Neuron (in vitro differentiated cells): ENCODE measurements around the gene TSSK2.
A peak's percentile ranks its signal among the peaks of the same experiment; 100 is the strongest.

Experiments used
- H2AFZ ChIP-seq: one replicate; pipeline ENCODE4 v1.6.1; 2013; ENCODE audit warnings: low read depth, mild to moderate bottlenecking, inconsistent platforms, low read length, moderate library complexity
- H3K27me3 ChIP-seq: one replicate; pipeline ENCODE4 v1.6.1; 2013; ENCODE audit warnings: low read length; ENCODE audit not compliant: insufficient read depth
- H3K36me3 ChIP-seq: one replicate; pipeline ENCODE4 v1.6.1; 2013; ENCODE audit warnings: low read length; ENCODE audit not compliant: insufficient read depth
- H3K4me1 ChIP-seq: one replicate; pipeline ENCODE4 v1.6.1; 2013; ENCODE audit warnings: low read length; ENCODE audit not compliant: insufficient read depth
- H3K4me3 ChIP-seq: 2 replicates; pipeline ENCODE4 v1.5.1; 2013; ENCODE audit warnings: mild to moderate bottlenecking, low read length, moderate library complexity
- H3K9me3 ChIP-seq: one replicate; pipeline ENCODE4 v1.6.1; 2013; ENCODE audit warnings: low read length

TSSK2 gene

DNA sequence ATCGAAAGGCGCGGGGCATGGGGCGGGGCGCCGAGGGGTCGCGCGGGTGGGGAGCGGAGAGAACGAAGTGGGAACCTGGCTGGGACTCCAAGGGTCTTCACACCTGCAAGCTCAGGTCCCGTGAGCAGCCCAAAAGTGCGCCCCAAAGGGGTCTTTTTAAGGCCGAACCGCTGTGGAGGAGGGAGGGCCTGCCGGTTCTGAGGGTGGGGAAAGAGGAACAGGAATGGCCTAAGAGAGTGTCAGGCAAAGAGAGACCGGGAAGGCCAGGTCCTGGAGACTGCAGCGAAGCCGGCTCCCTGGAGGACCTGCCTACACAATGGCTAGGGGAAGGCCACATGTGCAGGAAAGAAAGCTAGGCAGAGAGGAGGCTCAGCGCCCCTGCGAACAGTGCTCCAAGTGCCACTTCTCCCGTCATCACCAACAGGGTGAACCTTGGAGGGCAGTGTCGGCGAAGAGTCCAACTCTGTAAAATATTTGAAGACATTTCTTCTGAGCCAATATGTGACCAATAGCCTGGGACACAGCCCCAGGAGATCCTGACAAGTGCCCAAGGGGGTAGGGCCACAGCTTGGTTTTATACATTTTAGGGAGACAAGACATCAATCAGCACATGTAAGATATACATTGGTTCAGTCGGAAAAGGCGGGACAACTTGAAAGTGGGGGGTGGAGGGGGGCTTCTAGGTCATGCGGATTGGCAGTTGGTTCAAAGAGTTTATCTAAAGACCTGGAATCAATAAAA, 8.2 kb upstream of the TSSK2 start:
- peak overlapping the region; percentile 78 for H2AFZ ChIP-seq
- no peaks in the 10 kb centered on the region for H3K9me3 ChIP-seq
- H3K4me3 ChIP-seq, result peak overlapping the region; percentile 72
- H3K27me3 ChIP-seq, result no peaks in the 10 kb centered on the region
- H3K36me3 ChIP-seq, result peaks cover 5% of the 10 kb centered on the region
- peaks cover 22% of the 10 kb centered on the region for H3K4me1 ChIP-seq

DNA sequence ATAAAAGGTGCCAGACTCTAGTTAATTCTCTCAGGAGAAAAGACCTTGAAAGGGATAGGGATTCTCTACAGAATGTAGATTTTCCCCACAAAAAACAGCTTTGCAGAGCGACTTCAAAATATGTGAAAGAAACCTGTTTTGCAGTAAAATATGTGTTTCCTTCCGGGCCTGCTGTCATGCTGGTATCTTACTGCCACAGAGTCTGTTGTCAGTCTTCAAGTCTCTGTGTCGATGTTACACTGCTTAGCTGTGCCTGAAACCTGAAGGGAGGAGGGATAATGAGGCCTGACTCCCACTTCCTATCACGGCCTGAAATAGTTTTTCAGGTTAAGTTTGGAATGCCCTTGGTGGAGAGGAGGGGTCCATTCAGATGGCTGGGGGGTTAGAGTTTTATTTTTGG, 7.2 kb upstream of the TSSK2 start:
- Histone ChIP-seq H3K36me3 (no peaks in the 10 kb centered on the region), H3K4me3 (no peak overlapping the region), H2AFZ (no peak overlapping the region), H3K27me3 (no peaks in the 10 kb centered on the region), H3K9me3 (no peaks in the 10 kb centered on the region), H3K4me1 (peaks cover 22% of the 10 kb centered on the region)

DNA sequence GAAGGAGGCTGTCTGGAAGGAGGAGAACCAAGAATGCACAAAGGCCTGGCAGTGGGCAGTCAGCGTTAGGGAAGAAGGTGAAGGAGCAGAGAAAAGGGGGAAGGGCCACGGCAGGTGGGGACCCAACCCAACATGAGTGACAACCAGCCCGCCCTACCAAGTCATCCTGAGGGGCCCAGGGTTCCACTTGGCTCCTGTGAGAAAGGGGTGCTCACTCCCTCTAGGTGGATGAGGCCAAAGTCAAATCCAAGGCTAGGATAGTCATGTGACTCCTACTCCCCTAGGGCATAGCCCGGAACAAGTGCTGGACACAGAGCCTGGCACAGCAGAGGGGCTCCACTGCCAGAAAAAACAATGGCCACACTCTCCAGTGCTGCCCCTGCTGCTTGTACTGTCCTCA, 6.7 kb upstream of the TSSK2 start:
- H3K27me3 ChIP-seq, result no peaks in the 10 kb centered on the region
- no peak overlapping the region for H3K4me3 ChIP-seq
- peaks cover 22% of the 10 kb centered on the region for H3K4me1 ChIP-seq
- no peak overlapping the region for H2AFZ ChIP-seq
- no peaks in the 10 kb centered on the region for H3K9me3 ChIP-seq
- no peaks in the 10 kb centered on the region for H3K36me3 ChIP-seq

DNA sequence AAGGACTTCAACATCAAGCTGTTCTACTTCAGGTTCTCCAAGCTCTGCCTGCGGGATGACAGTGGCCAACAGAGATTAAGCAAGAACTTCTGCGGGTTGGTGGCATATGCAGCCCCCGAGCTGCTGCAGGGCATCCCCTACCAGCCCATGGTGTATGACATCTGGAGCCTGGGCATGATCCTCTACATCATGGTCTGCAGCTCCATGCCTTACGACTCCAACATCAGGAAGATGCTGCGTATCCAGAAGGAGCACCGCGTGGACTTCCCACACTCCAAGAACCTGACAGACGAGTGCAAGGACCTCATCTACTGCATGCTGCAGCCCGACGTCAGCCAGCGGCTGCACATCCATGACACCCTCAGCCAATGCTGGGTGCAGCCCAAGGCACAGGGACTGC, 6.1 kb upstream of the TSSK2 start:
- Histone ChIP-seq H3K9me3 (no peaks in the 10 kb centered on the region), H3K4me1 (peaks cover 20% of the 10 kb centered on the region), H2AFZ (no peak overlapping the region)

DNA sequence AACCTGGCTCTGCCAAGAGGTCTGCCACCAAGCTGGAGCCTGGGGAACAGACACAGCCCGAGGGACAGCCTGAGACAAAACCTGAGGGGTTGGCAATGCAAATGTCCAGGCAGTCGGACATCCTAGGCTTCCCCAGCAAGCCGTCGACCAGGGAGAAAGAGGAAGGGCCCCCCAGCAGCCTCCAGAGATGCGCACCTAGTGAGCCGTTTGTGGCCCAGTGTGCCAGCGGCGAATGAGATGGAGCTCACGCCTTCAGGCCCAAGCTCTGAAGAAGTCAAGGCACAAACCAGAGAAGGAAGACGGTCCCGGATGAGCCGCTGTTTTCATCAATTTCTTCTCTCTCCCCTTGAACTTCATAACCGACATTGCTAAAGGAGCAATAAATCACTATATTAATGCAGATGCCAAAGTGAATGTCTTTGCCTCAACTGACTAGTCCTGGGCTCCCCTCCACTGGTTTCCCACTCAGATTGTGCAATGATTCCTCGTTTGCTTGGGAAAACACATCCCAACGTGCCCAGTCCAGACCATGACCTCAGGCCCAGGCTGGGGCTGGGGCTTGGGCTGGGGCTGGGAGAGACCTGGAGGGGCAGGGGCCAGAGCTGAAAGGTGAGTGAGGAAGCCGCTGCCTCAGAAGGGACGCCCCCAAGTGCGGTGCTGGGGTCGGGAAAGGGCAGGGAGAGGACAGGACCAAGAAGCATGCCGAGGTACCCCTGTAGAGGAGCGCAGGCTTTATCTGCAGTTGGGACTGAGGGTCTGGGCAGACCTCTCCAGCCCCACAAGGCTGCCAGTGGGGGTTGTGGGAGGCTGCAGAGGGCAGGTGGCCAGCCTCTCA, 5.4 kb upstream of the TSSK2 start:
- Histone ChIP-seq H3K9me3 (no peaks in the 10 kb centered on the region), H3K27me3 (no peaks in the 10 kb centered on the region), H3K36me3 (no peaks in the 10 kb centered on the region), H2AFZ (no peak overlapping the region), H3K4me3 (no peak overlapping the region), H3K4me1 (peaks cover 13% of the 10 kb centered on the region)

More for the DNA sequence above, 6.1 kb upstream of the TSSK2 start:
- no peaks in the 10 kb centered on the region for H3K27me3 ChIP-seq
- no peak overlapping the region for H3K4me3 ChIP-seq
- no peaks in the 10 kb centered on the region for H3K36me3 ChIP-seq

DNA sequence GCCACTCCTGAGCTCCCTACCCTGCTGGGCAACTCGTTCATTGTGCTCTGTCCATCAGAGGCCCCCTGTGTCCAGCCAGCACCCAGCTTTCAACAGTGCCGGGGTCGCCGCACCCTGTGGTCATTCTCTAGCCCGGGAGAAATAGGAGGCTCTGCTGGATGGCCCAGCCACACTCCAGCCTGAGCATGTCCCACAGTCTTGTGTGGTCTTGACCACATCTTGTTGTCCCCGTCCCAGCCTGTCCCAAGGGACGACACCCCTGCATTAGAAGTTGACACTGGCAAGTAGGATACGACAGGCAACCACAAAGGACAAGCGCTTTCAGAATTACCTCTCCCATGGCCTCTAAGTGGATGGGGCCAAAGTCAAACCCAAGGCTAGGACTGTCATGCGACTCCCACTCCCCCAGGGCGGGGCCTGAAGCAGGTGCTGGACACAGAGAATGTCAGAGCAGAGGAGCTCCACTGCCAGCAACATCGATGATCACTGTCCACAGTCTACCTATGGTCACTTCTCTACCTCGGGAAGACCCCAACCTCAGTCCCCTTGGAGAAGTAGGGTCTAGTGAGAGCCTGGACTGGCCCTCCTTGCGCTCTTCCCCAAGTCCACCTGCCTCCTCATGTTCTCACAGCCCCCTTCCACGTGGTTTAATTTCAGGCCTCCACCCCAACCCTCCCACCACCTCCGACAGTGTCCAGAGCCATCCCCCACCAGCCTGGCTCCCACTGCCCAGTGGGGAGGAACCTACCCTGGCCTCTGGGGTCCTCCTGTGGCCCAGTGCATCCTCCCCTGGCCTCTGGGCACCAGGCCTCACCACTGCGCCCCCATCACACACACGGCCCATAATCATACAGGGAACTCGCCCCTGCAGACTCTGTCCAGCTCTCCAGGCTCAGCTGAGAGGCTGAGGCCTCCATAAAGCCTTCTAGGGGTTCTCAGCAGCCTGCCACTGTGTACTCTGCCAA, 4.5 kb upstream of the TSSK2 start:
- Histone ChIP-seq H3K4me3 (no peak overlapping the region), H3K36me3 (peaks cover 2% of the 10 kb centered on the region), H3K27me3 (no peaks in the 10 kb centered on the region), H3K9me3 (no peaks in the 10 kb centered on the region), H3K4me1 (peaks cover 6% of the 10 kb centered on the region), H2AFZ (no peak overlapping the region)

DNA sequence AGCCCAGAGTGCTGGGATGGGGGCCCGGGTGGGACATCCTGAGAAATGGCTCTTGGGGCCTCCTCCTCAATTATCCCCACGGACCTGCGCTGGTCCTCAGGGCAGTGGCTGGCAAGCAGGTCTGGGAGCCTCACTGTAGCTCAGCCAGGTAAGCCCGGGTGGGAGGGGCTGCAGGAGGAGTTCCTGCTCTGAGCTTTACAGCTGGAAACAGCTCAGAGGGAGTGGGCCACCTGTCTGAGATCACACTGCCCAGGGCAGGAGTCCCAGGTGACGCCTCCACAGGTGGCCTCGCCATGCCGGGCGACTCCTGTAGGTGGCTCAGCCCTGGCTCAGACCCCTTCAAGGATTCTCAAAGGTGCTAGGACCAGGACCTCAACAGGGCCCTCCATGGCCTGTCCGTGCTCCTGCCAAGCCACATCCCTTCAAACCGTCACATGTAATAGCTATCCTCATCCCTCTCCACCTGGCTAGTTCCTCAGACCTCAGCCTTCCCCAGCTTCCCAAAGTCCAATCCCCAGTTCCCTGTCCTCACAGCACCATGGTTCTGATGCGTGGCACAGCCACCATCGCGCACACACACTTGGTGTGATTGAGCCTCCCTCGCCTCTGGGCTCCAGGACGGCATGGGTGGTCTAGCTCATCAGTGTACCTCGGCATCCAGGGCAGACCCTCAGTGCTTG, 3.6 kb upstream of the TSSK2 start:
- no peaks in the 10 kb centered on the region for H3K9me3 ChIP-seq
- peaks cover 9% of the 10 kb centered on the region for H3K36me3 ChIP-seq
- peaks cover 6% of the 10 kb centered on the region for H3K4me1 ChIP-seq
- H3K4me3 ChIP-seq, result no peak overlapping the region
- no peaks in the 10 kb centered on the region for H3K27me3 ChIP-seq
- H2AFZ ChIP-seq, result no peak overlapping the region

DNA sequence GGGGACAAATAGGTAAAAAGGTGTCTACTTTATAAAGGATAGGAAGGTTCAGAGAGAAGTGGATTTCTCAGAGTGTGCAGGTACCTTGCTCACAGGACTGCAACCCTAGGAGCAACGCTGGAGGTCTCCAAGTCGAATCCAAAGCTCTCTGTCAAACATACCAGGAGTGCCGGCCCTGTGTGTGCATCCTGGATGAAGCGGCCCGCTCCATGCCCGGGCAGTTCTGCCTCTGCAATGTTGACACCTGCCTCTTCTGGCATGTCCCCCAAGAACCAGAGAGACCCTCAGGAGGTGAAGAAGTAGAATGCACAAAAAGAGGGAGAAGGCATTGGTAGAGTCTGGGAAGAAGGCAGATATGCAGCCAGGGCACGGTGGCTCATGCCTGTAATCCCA, 3.1 kb upstream of the TSSK2 start:
- Histone ChIP-seq H2AFZ (no peak overlapping the region), H3K9me3 (no peaks in the 10 kb centered on the region), H3K4me3 (no peak overlapping the region), H3K36me3 (peaks cover 14% of the 10 kb centered on the region), H3K4me1 (peaks cover 4% of the 10 kb centered on the region), H3K27me3 (no peaks in the 10 kb centered on the region)

DNA sequence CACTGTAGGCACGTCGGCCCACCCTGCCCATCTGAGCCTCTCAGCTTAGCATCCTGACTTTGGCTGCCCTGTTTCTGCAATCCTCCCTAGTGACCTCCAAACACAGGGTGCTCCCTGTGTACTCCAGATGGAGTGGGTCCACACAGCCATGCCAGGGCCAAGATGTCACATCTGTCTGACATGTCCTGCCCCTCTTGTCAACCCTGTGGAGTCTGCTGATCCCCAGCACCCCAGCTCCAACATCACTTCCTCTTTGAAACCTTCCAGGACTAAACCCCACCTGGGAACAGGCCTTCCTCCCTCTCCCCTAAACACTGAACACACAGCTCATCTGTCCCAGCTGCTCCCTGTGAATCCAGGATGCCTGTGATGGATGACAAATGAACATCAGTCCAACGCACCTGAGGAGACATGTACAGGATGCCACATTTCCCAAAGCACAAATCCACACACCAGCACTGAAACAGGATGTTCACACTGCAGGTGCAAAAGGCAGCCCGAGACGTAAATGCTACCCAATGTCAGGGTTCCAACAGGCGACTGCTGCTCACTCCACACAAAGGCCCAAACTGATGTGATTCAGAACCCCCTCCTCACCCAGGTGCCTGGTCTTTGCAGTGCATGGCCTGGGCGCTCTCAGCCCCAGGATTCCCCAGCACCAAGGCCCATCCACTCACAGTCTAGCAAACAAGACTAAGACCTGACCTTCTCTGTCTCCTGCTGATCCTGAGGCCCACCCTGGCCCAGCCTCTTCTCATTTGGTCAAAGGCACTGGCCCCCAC, 2.0 kb upstream of the TSSK2 start:
- Histone ChIP-seq H2AFZ (no peak overlapping the region), H3K4me1 (no peaks in the 10 kb centered on the region), H3K27me3 (no peaks in the 10 kb centered on the region), H3K9me3 (no peaks in the 10 kb centered on the region), H3K4me3 (no peak overlapping the region), H3K36me3 (peaks cover 25% of the 10 kb centered on the region)

DNA sequence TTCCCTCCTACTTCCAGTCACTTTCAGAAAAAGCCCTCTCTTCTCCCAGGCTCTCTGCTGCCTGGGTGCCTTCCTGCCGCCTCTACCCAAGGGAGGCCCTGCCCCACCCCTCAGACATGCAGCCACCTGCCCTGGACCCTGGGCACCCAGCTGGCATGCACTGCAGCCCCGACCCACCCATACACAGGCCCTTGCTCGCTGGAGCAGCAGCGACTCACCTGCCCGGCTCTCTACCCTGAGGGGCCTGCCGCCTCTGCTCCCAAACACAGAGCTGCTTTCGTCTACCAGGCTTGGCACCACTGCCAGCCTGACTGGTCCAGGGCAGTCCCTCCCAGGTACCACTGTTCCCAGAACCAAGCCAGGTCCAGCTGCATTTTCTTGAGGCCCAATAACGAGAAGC, 1.2 kb upstream of the TSSK2 start:
- Histone ChIP-seq H2AFZ (no peak overlapping the region), H3K4me1 (no peaks in the 10 kb centered on the region), H3K36me3 (peaks cover 32% of the 10 kb centered on the region)

DNA sequence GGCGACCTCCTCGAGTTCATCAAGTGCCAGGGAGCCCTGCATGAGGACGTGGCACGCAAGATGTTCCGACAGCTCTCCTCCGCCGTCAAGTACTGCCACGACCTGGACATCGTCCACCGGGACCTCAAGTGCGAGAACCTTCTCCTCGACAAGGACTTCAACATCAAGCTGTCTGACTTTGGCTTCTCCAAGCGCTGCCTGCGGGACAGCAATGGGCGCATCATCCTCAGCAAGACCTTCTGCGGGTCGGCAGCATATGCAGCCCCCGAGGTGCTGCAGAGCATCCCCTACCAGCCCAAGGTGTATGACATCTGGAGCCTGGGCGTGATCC, 542 bp downstream of the TSSK2 start:
- Histone ChIP-seq H2AFZ (no peak overlapping the region), H3K4me1 (no peaks in the 10 kb centered on the region), H3K36me3 (peaks cover 45% of the 10 kb centered on the region), H3K4me3 (no peak overlapping the region), H3K27me3 (no peaks in the 10 kb centered on the region), H3K9me3 (no peaks in the 10 kb centered on the region)

More for the DNA sequence above, 1.2 kb upstream of the TSSK2 start:
- no peaks in the 10 kb centered on the region for H3K27me3 ChIP-seq
- H3K9me3 ChIP-seq, result no peaks in the 10 kb centered on the region
- no peak overlapping the region for H3K4me3 ChIP-seq

DNA sequence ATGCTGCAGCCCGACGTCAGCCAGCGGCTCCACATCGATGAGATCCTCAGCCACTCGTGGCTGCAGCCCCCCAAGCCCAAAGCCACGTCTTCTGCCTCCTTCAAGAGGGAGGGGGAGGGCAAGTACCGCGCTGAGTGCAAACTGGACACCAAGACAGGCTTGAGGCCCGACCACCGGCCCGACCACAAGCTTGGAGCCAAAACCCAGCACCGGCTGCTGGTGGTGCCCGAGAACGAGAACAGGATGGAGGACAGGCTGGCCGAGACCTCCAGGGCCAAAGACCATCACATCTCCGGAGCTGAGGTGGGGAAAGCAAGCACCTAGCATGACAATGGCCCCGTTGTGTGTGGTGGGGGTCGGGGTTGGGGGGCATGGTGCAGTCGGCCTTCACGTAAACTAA, 1.0 kb downstream of the TSSK2 start:
- Histone ChIP-seq H3K4me1 (no peaks in the 10 kb centered on the region), H3K4me3 (no peak overlapping the region), H3K27me3 (no peaks in the 10 kb centered on the region), H2AFZ (no peak overlapping the region), H3K36me3 (peaks cover 50% of the 10 kb centered on the region), H3K9me3 (no peaks in the 10 kb centered on the region)
